GM12801 (cell line): ENCODE measurements around the gene ZAP70.

Source experiments
- TF ChIP-seq, protein P1 (sequence below): IDR thresholded peaks from one replicate; pipeline ENCODE4 v1.5.1; 2011; ENCODE audit warnings: control low read depth; ENCODE audit not compliant: insufficient read length; ENCODE audit errors: extremely low read depth

The ZAP70 gene

GRCh38 chr2:97713296-97714083 lies at the start of gene ZAP70:
ZAP70 (plus strand) TSS chr2:97713576; CDS start chr2:97724037, 10,461 bp downstream.
- TF ChIP-seq, protein P1, sequence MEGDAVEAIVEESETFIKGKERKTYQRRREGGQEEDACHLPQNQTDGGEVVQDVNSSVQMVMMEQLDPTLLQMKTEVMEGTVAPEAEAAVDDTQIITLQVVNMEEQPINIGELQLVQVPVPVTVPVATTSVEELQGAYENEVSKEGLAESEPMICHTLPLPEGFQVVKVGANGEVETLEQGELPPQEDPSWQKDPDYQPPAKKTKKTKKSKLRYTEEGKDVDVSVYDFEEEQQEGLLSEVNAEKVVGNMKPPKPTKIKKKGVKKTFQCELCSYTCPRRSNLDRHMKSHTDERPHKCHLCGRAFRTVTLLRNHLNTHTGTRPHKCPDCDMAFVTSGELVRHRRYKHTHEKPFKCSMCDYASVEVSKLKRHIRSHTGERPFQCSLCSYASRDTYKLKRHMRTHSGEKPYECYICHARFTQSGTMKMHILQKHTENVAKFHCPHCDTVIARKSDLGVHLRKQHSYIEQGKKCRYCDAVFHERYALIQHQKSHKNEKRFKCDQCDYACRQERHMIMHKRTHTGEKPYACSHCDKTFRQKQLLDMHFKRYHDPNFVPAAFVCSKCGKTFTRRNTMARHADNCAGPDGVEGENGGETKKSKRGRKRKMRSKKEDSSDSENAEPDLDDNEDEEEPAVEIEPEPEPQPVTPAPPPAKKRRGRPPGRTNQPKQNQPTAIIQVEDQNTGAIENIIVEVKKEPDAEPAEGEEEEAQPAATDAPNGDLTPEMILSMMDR = no peak

- TF ChIP-seq, protein P1 = no peak
Observed at GRCh38 chr2:97663626-97663961, 49.8 kb upstream of the ZAP70 start.

GRCh38 chr2:97663962-97664635 lies 49.3 kb upstream of the ZAP70 start, which contains the start of gene ACTR1B:
ACTR1B (minus strand) TSS chr2:97664044; CDS start chr2:97663890, 154 bp downstream.
- TF ChIP-seq, protein P1 = no peak

GRCh38 chr2:97664636-97664970 lies 48.8 kb upstream of the ZAP70 start:
- TF ChIP-seq, protein P1 = no peak

DNA sequence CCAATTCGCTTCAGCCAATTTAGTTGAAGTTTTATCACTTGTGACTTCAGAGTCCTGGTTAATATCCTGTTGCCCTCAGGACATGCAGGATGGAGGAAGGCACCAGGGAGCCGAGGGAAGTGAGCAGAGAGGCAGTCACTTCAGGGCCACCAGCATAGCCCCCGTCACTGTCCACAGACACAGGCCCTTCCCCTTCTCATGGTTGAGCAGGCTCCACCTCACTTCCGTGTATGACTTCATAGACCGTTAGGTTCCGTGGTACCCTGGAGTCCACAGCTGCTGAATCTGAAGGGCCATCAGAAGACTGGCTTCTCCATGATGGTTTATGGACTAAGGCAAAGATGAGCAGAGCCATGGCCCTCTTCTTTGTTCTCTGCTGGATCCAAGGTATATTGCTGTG lies 43.9 kb upstream of the ZAP70 start, which contains the start of gene C2orf92:
Gene C2orf92, plus strand, starts transcription at position 266 of the 400 bp plus-strand sequence. Its CDS starts 76 bp downstream, at position 342.
- TF ChIP-seq, protein P1 = no peak

DNA sequence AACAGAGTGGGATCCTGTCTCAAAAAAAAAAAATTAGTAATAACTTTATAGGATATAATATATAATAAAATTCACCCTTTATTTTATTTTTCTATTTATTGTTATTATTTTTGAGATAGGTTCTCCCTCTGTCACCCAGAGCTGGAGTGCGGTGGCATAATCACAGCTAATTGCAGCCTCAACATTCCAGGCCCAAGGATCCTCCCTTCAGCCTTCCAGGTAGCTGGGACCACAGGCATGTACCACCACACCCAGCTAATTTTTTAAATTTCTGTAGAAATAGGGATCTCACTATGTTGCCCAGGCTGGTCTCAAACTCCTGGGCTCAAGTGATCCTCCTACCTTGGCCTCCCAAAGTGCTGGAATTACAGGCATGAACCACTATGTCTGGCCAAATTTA lies 42.9 kb upstream of the ZAP70 start:
- TF ChIP-seq, protein P1 = no peak

DNA sequence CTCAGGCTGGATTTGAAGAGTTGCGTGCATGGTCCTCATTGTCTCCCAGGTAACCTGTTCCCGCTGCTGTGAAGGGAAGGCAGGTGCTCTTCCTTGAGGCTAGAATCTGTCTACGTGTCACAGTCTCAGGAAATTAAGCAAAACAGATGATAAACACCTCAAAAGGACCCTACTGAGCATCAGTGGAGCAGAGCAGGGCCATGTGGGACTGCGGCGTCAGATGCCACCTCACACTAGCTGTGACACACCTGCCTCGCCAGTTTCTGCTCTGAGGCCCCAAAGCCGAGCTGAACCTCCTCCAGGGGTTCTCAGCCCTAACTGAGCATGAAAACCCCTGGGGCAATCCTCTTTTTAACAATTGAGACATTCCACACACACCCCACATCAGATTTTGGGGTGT lies 41.9 kb upstream of the ZAP70 start:
- TF ChIP-seq, protein P1 = no peak
